T-helper 1 cell treated with Interleukin-12 subunit alpha and Interleukin-12 subunit beta and Interleukin-4 antibody, amounts not matched to agents 30 ng/mL and 1 ng/mL, for 36 hours (primary cell): ENCODE data around the gene MEAF6. TPM values are rescaled to one million over a fixed set of nuclear protein-coding genes. Genes with fewer than 3 reads are reported as not detected.

Source experiments
- intact Hi-C: fragments of 100-400 bp; cut with micrococcal nuclease; formaldehyde crosslinking; loops from one replicate; pipeline ENCODE4 v1.15.1; 2024
- total RNA-seq: library from RNA; stranded (reverse); gene quantifications from 2 replicates; pipeline ENCODE4 v1.2.3, GENCODE V29; 2022

Gene MEAF6
- total RNA-seq, 1 donor from 2014 or later = 51.3 TPM

- intact Hi-C loops = no loop called here
These were observed 65.7 kb downstream of the MEAF6 start for GRCh38 chr1:37448691-37449417.

GRCh38 chr1:37448185-37448584, 66.4 kb downstream of the MEAF6 start:
- intact Hi-C loops = no loop called here

GRCh38 chr1:37446874-37447273, 67.7 kb downstream of the MEAF6 start:
- intact Hi-C loops = no loop called here

- intact Hi-C loops = no loop called here
These were observed 71.9 kb downstream of the MEAF6 start for GRCh38 chr1:37442644-37443043.

Other genes starting within 250 kb of the MEAF6 start
- 58.3 and 62.6 TPM in 2 replicates for gene ZC3H12A, start 40.2 kb downstream of the MEAF6 start, total RNA-seq
- gene SNIP1, start 39.5 kb upstream of the MEAF6 start, total RNA-seq = 29.8 and 30.5 TPM in 2 replicates
- 0.32 TPM in 1 of 2 replicates, not detected in the other for gene DNALI1, start 42.2 kb upstream of the MEAF6 start, total RNA-seq
- 70.7 and 71.4 TPM in 2 replicates for gene GNL2, start 81.2 kb upstream of the MEAF6 start, total RNA-seq
- gene RSPO1, start 120.1 kb upstream of the MEAF6 start, total RNA-seq = not detected in 2 replicates
- 42.8 and 43.2 TPM in 2 replicates for gene CDCA8, start 177.8 kb upstream of the MEAF6 start, total RNA-seq